ENCODE results near the gene FLNB.
A peak's percentile ranks its signal among the peaks of the same experiment; 100 is the strongest.

The FLNB gene

DNA sequence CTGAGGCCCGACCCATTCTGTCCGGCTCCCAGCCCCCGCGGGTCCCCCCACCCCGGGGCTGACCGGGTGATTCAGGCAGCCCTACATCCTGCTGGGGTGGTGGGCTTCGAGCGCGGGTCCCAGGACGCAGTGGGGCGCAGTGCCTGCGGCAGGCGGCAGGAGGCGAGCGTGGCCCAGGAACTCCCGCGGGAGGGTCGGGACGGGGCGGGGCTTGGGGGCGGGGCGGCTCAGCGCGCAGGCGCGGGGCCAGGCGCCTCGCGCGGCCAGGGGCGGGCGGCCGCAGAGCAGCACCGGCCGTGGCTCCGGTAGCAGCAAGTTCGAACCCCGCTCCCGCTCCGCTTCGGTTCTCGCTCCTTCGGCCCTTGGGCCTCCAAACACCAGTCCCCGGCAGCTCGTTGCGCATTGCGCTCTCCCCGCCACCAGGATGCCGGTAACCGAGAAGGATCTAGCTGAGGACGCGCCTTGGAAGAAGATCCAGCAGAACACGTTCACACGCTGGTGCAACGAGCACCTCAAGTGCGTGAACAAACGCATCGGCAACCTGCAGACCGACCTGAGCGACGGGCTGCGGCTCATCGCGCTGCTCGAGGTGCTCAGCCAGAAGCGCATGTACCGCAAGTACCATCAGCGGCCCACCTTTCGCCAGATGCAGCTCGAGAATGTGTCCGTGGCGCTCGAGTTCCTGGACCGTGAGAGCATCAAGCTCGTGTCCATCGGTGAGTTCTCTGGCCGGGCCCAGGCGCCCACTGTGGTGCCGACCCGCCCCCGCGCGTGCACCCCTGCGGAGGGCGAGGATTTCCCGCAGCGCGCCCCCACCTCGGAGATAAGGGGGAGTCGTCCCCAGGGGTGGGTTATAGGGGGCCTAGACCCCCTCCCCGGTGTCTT lies at the start of gene FLNB (continued):
- TF ChIP-seq, protein P1, sequence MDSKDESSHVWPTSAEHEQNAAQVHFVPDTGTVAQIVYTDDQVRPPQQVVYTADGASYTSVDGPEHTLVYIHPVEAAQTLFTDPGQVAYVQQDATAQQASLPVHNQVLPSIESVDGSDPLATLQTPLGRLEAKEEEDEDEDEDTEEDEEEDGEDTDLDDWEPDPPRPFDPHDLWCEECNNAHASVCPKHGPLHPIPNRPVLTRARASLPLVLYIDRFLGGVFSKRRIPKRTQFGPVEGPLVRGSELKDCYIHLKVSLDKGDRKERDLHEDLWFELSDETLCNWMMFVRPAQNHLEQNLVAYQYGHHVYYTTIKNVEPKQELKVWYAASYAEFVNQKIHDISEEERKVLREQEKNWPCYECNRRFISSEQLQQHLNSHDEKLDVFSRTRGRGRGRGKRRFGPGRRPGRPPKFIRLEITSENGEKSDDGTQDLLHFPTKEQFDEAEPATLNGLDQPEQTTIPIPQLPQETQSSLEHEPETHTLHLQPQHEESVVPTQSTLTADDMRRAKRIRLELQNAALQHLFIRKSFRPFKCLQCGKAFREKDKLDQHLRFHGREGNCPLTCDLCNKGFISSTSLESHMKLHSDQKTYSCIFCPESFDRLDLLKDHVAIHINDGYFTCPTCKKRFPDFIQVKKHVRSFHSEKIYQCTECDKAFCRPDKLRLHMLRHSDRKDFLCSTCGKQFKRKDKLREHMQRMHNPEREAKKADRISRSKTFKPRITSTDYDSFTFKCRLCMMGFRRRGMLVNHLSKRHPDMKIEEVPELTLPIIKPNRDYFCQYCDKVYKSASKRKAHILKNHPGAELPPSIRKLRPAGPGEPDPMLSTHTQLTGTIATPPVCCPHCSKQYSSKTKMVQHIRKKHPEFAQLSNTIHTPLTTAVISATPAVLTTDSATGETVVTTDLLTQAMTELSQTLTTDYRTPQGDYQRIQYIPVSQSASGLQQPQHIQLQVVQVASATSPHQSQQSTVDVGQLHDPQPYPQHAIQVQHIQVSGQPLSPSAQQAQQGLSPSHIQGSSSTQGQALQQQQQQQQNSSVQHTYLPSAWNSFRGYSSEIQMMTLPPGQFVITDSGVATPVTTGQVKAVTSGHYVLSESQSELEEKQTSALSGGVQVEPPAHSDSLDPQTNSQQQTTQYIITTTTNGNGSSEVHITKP (tag by site-specific recombination; IDR thresholded peaks at IDR 0.05): no peak
- TF ChIP-seq ZNF596 (tag by site-specific recombination; IDR thresholded peaks at IDR 0.05) (no peak), ZNF391 (tag by site-specific recombination; IDR thresholded peaks at IDR 0.05; ENCODE audit: borderline replicate concordance, low read depth) (peak; percentile 85; the same call in 1 of the 2 replicates), YY1 (tag by site-specific recombination; IDR thresholded peaks at IDR 0.05) (no peak), ZNF24 (tag by site-specific recombination; IDR thresholded peaks at IDR 0.05) (0 out of 2 replicates have a peak, but pooled peaks have one; percentile 25), KLF16 (tag by site-specific recombination; IDR thresholded peaks at IDR 0.05) (no peak), SCRT1 (tag by site-specific recombination; IDR thresholded peaks at IDR 0.05; ENCODE audit: borderline replicate concordance) (no peak), ZNF169 (tag by site-specific recombination; IDR thresholded peaks at IDR 0.05) (no peak), ZNF433 (tag by site-specific recombination; IDR thresholded peaks at IDR 0.05; ENCODE audit: low read depth) (no peak), ZNF654 (tag by site-specific recombination; IDR thresholded peaks at IDR 0.05; ENCODE audit: low read depth) (peak; percentile 26; the same call in 1 of the 2 replicates), ZNF398 (tag by site-specific recombination; IDR thresholded peaks at IDR 0.05) (peak; percentile 32; the same call in 1 of the 2 replicates)

GRCh38 chr3:57958642-57959422 lies 49.4 kb upstream of the FLNB start:
- POLR2A ChIA-PET: no interaction called here
- H3K9me3 ChIP-seq (ENCODE audit: control insufficient read depth, insufficient read depth, low read depth, low read length): no peaks in the 10 kb centered on the region
- no peaks in the 10 kb centered on the region for H3K36me3 ChIP-seq (ENCODE audit: control insufficient read depth in 2 of 2, insufficient read depth in 1 of 2, low read length in 2 of 2)
- no peaks in the 10 kb centered on the region for H3K4me1 ChIP-seq (ENCODE audit: control insufficient read depth, insufficient read depth, low read length)
- no peak overlapping the region for H3K27ac ChIP-seq (ENCODE audit: extremely low read depth, low read depth, low read length)
- TF ChIP-seq EGR2 (tag by site-specific recombination; IDR thresholded peaks at IDR 0.05; ENCODE audit: low read depth): 0 out of 2 replicates have a peak, but pooled peaks have one; percentile 7
- no peak for TF ChIP-seq ZNF223 (tag by site-specific recombination; IDR thresholded peaks at IDR 0.05)
- CTCF ChIA-PET: no interaction called here
- no peak overlapping the region for H3K4me3 ChIP-seq (ENCODE audit: low read depth, low read length)

- no peaks in the 10 kb centered on the region for H3K9me3 ChIP-seq (ENCODE audit: control insufficient read depth, insufficient read depth, low read depth, low read length)
- no peaks in the 10 kb centered on the region for H3K4me1 ChIP-seq (ENCODE audit: control insufficient read depth, insufficient read depth, low read length)
- H3K36me3 ChIP-seq (ENCODE audit: control insufficient read depth in 2 of 2, insufficient read depth in 1 of 2, low read length in 2 of 2): no peaks in the 10 kb centered on the region
- no peak overlapping the region for H3K27ac ChIP-seq (ENCODE audit: extremely low read depth, low read depth, low read length)
- CTCF ChIA-PET: interaction anchor here (0.5 kb wide), 1 partner anchor 34 kb away, joined by 3 read pairs; no protein-coding TSS in a partner anchor
- POLR2A ChIA-PET: no interaction called here
- H3K4me3 ChIP-seq (ENCODE audit: low read depth, low read length): no peak overlapping the region
- TF ChIP-seq ZBTB1 (tag by site-specific recombination; IDR thresholded peaks at IDR 0.05) (no peak), ZNF555 (tag by site-specific recombination; conservative IDR thresholded peaks at IDR 0.05) (no peak), ZNF623 (tag by site-specific recombination; IDR thresholded peaks at IDR 0.05) (no peak), ZNF140 (tag by site-specific recombination; IDR thresholded peaks at IDR 0.05) (no peak), ZNF580 (tag by site-specific recombination; IDR thresholded peaks at IDR 0.05) (no peak), ZNF677 (tag by site-specific recombination; IDR thresholded peaks at IDR 0.05) (no peak), PRDM1 (tag by site-specific recombination; IDR thresholded peaks at IDR 0.05) (no peak), ZNF19 (tag by site-specific recombination; IDR thresholded peaks at IDR 0.05; ENCODE audit: low read depth) (no peak), ZFP41 (tag by site-specific recombination; IDR thresholded peaks at IDR 0.05; ENCODE audit: borderline replicate concordance) (no peak), KLF1 (tag by site-specific recombination; IDR thresholded peaks at IDR 0.05) (no peak)
These were observed 48.6 kb upstream of the FLNB start for GRCh38 chr3:57959423-57960173.

Data from HEK293 (cell line).